ENCODE measurements around the gene ICA1.

ICA1 gene

DNA sequence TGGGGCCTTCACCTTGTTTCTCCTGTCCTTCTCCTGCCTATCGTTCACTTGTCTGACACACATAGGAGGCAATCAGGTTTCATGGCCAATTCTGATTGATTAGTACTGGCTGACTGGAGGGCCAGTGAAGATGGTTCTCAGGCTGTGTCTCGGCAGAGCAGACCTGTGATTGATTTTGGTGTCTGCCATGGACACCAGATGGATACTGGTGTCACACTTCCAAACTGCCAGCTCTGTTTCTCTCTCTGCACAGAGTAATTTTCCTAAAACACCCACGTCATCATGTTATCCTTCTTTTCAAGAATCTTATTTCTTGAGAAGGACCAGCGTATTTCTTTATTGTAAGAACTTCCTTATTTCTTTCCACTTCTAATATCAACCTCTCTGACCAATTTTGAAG is 117.1 kb downstream of the ICA1 start:
- Histone ChIP-seq H3K27ac (no peak overlapping the region), H4K20me1 (ENCODE audit: insufficient read depth) (no peaks in the 10 kb centered on the region), H3K4me2 (no peak overlapping the region), H2AFZ (ENCODE audit: low read depth) (no peak overlapping the region), H3K27me3 (ENCODE audit: insufficient read depth, low read depth) (no peaks in the 10 kb centered on the region), H3K4me1 (ENCODE audit: low read depth, poor library complexity, severe bottlenecking) (no peaks in the 10 kb centered on the region), H3K4me3 (IDR thresholded peaks at IDR 0.05; ENCODE audit: insufficient read depth, low read depth, low read length) (no peak overlapping the region), H3K9ac (no peak overlapping the region), H3K36me3 (ENCODE audit: insufficient read depth) (no peaks in the 10 kb centered on the region), H3K79me2 (ENCODE audit: insufficient read depth, low read depth) (no peaks in the 10 kb centered on the region)
- TF ChIP-seq, protein P1, sequence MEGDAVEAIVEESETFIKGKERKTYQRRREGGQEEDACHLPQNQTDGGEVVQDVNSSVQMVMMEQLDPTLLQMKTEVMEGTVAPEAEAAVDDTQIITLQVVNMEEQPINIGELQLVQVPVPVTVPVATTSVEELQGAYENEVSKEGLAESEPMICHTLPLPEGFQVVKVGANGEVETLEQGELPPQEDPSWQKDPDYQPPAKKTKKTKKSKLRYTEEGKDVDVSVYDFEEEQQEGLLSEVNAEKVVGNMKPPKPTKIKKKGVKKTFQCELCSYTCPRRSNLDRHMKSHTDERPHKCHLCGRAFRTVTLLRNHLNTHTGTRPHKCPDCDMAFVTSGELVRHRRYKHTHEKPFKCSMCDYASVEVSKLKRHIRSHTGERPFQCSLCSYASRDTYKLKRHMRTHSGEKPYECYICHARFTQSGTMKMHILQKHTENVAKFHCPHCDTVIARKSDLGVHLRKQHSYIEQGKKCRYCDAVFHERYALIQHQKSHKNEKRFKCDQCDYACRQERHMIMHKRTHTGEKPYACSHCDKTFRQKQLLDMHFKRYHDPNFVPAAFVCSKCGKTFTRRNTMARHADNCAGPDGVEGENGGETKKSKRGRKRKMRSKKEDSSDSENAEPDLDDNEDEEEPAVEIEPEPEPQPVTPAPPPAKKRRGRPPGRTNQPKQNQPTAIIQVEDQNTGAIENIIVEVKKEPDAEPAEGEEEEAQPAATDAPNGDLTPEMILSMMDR (conservative IDR thresholded peaks at IDR 0.05; ENCODE audit: low read depth, low read length): no peak

GRCh38 chr7:8143151-8143874 is 118.7 kb downstream of the ICA1 start:
- no peak overlapping the region for H3K4me3 ChIP-seq (IDR thresholded peaks at IDR 0.05; ENCODE audit: insufficient read depth, low read depth, low read length)
- TF ChIP-seq, protein P1 (conservative IDR thresholded peaks at IDR 0.05; ENCODE audit: low read depth, low read length): no peak
- H4K20me1 ChIP-seq (ENCODE audit: insufficient read depth): no peaks in the 10 kb centered on the region
- no peaks in the 10 kb centered on the region for H3K27me3 ChIP-seq (ENCODE audit: insufficient read depth, low read depth)
- no peaks in the 10 kb centered on the region for H3K4me1 ChIP-seq (ENCODE audit: low read depth, poor library complexity, severe bottlenecking)
- no peaks in the 10 kb centered on the region for H3K79me2 ChIP-seq (ENCODE audit: insufficient read depth, low read depth)
- no peak overlapping the region for H2AFZ ChIP-seq (ENCODE audit: low read depth)
- no peaks in the 10 kb centered on the region for H3K36me3 ChIP-seq (ENCODE audit: insufficient read depth)
- H3K4me2 ChIP-seq: no peak overlapping the region
- H3K9ac ChIP-seq: no peak overlapping the region
- no peak overlapping the region for H3K27ac ChIP-seq

- Histone ChIP-seq H3K4me2 (no peak overlapping the region), H4K20me1 (ENCODE audit: insufficient read depth) (no peaks in the 10 kb centered on the region), H3K27ac (no peak overlapping the region), H3K36me3 (ENCODE audit: insufficient read depth) (no peaks in the 10 kb centered on the region), H3K9ac (no peak overlapping the region), H3K27me3 (ENCODE audit: insufficient read depth, low read depth) (no peaks in the 10 kb centered on the region), H3K4me1 (ENCODE audit: low read depth, poor library complexity, severe bottlenecking) (no peaks in the 10 kb centered on the region), H2AFZ (ENCODE audit: low read depth) (no peak overlapping the region), H3K79me2 (ENCODE audit: insufficient read depth, low read depth) (no peaks in the 10 kb centered on the region), H3K4me3 (IDR thresholded peaks at IDR 0.05; ENCODE audit: insufficient read depth, low read depth, low read length) (no peak overlapping the region)
- TF ChIP-seq, protein P1 (conservative IDR thresholded peaks at IDR 0.05; ENCODE audit: low read depth, low read length): no peak
These were observed 119.5 kb downstream of the ICA1 start for GRCh38 chr7:8142477-8142876.

DNA sequence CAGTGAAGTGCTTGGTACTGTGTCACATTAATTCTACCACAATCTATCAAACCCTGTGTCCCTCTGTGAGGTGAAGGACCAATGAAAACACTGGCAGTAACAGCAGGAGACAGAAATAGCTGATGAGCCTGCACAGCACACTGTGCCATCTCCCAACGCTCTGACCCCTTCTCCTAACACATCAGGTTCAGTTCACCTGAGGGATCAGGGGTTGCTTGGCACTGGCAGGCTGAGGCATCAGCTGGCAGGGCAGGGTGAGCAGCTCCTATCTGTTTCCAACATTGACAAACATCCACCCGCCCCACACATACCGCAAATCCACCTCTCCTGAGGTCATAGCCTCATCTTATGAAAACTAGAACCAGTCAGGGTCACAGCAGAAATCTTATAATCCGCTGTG is 120.9 kb downstream of the ICA1 start:
- no peaks in the 10 kb centered on the region for H3K36me3 ChIP-seq (ENCODE audit: insufficient read depth)
- TF ChIP-seq, protein P1 (conservative IDR thresholded peaks at IDR 0.05; ENCODE audit: low read depth, low read length): no peak
- H3K27ac ChIP-seq: no peak overlapping the region
- no peak overlapping the region for H3K4me3 ChIP-seq (IDR thresholded peaks at IDR 0.05; ENCODE audit: insufficient read depth, low read depth, low read length)
- H3K9ac ChIP-seq: no peak overlapping the region
- H2AFZ ChIP-seq (ENCODE audit: low read depth): no peak overlapping the region
- no peak overlapping the region for H3K4me2 ChIP-seq
- no peaks in the 10 kb centered on the region for H4K20me1 ChIP-seq (ENCODE audit: insufficient read depth)
- H3K79me2 ChIP-seq (ENCODE audit: insufficient read depth, low read depth): no peaks in the 10 kb centered on the region
- no peaks in the 10 kb centered on the region for H3K4me1 ChIP-seq (ENCODE audit: low read depth, poor library complexity, severe bottlenecking)
- H3K27me3 ChIP-seq (ENCODE audit: insufficient read depth, low read depth): no peaks in the 10 kb centered on the region
